ENCODE results near the gene DENND1A.
A peak's percentile ranks its signal among the peaks of the same experiment; 100 is the strongest.

DENND1A gene

DNA sequence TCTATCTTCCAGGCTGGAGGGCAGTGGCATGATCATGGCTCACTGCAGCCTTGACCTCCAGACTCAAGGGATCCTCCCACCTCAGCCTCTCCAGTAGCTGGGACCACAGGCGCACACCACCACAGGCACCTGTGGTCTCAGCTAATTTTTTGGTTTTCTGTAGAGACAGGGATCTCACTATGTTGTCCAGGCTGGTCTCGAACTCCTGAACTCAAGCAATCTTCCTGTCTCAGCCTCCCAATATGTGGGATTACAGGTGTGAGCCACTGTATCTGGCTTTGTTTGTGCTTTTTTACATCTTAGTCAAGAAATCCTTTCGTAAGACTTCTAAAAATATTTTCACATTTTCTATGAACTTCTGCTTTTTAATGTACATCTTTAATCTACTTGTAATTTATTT is 116.9 kb downstream of the DENND1A start:
- no peak for DNase-seq

DNA sequence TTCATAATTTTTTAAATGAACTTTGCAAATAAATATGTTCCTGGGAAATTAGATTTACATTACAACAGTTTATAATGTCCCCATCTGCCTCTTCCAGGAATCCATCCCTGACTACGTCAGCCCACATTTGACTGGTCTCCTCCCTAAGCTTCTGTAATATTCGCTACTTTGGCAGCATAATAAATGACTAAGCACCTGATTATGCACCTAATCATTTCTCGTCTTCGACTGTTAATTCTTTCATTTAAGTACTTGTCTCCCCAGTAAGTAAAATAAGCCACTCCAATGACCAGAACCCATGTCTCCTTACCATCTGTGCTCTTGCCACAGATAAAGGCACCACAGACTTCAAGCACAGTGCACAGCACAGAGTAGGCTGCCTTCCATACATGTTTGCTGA is 122.7 kb downstream of the DENND1A start:
- DNase-seq, result peak; percentile 95 to 99

DNA sequence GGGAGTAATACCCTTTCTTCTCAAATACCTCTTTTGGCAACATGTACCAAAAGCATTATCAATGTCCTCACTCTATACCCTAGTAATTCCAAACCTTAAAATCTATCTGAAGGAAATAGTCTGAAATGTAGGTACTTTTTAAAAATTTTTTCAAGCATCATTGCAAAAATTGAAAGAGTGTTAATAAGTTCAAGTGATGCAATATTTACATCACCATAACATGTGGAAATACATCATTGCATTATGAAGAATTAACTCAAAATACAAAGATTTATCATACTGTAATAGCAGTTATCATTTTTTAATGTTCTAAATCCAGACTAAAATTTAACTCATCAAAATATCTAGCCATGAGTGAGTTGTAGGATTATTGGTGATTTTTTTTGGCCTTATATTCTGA is 123.1 kb downstream of the DENND1A start:
- DNase-seq, result no peak

DNA sequence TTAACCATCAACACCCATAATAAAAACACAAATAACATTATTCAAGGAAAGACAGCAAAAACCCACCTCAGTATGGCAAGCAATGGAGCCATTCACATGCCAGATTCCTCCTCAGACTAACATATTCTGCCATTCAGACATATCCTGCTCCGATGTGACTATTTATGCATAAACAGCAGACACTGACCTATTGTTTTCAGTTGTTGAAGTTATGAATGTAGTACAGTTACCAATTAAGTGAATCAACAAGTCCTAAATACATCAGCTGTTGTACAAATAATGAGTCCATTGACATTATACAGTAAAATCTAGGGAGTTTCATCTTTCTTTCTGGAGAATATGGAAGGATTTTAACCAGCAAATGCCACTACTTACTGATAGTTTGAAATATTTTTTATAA is 131.7 kb downstream of the DENND1A start:
- DNase-seq, result no peak

DNA sequence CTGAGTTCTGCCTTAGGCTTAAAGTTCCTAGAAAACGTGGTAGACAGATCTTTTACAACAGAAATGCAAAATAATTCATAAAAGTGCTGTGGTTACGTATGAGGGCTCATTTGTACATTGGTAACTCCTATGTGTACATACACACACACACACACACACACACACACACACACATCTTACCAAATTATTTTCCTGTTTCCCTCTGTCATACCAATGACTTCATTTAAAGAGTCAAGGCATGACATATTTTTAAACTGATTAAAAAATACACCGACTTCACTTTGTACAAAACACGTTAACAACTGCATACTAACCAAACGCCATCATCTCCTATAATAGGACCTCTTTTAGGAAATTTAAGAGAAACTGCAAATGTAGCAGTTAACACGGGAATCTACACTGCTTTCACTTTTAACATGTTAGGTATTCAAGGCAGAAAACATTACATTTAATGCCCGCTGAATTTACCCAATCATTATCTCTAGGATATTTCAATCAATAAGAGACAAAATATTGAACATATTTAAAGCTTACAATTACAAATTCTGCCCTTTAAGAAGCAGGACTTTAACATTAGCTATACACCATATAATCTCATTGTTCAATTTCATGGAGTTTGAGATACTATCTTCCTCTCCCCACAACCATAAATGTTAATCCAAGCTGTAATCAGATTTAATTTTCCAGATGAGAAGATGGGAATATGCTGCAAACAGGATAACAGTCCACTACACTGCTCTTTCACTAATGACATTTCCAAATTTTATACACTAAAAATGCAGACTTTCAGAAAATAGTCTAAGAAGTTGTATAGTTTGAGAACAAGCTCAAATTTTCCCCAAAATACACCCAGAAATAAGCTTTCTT is 133.1 kb downstream of the DENND1A start:
- no peak for DNase-seq

DNA sequence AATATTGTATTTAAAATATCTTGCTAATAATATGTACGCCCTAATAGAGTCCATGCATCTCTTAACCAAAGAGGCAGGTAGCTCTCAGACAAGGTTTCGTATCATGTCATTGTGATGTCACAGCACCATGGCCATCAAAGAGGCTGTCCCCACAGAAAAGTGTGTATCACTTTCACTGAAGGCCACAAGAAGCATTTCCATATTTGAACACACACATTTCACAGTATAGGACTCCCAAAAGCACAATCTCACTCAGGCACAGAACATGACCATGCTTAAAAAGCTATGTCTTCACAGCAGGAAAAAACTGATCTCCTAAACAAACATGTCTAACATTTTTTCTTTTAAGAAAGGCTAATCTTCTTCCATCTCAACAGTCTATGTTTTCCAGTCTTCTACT is 133.8 kb downstream of the DENND1A start:
- DNase-seq, result no peak

DNA sequence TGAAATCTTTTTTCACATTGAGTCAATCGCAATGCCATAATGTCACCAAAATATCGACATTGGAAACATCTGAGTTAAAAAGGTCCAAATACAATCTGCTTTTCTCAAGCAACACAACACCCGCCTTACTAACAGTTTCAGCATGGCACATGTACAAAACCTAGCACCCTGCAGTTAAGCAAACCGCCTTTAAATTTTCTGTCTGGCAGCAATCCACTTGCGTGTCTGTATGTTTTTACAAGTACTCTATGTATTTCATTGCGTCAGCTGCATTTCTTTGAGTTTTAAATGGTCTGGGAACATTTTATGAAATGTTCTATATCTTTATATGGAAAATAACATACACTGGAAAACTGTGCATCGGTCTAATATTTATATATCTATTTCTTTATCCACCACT is 134.6 kb downstream of the DENND1A start:
- no peak for DNase-seq

DNA sequence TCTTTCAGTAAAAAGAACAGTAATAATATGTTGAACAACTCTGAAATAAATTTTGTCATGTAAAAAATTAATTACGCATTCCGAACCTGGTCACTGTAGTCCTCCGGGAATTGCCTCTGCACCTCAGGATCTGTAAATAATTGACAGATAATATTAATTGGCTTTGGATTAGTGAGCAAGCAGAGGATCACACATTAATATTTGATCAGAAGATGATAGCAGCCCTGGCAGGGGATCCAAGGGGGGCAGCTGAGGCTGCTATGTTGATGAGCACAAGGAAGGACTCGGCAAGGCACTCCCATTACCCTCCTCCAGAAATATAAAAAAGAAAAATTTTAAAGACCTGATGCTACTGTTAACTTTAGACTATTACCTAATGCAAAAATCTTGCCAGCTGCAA is 137.4 kb downstream of the DENND1A start:
- no peak for DNase-seq

DNA sequence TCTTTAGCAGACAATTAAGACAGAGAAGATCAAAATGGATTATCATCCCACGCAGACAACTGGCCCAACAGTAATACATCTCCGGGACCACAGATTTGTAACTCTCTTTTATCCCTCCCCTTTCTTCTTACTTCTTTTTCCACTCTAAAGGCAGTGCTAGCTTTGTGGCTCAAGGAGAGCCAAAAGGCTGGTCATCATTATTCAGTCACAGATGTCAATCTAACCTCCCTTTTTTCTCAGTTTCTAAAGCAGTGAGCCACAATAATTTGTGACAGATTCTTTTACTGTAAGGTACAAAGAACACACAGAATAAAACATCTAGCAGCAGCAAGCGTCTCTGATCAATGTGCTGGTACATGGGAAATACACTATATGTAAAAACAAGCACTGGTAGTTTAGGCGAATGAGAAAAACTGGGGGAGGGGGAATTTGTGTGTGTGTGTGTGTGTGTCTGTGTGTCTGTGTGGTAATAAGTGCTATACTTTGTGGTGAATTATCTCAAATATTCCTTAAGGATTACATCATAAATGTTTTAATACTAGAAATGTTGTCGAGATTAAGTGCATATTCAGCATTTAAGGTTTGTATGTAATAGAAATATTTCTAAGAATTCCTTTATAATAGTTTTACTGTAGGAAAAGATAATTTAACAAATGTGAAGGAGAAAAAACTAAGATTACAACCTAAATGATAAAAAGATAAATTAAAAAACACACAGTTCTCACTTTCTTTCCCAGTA is 140.2 kb downstream of the DENND1A start:
- no peak for DNase-seq

DNA sequence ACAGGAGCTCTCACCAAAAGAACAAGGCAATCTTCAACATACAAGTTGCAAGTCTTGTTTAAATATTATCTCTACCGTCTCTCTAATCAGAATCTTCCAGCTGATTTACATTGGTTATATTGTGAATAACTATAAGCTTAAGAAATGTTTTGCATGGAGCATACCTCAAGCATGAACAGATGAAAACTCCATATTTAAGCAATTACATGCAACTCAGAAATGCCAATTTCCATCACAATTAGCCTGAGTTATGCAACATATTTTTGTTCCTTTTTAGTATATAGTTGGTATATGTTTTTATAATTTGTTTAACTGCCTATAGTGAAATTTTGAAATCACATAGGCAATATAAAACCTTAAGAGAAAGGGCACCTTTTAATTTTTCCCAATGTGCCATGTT is 142.5 kb downstream of the DENND1A start:
- no peak for DNase-seq

DNA sequence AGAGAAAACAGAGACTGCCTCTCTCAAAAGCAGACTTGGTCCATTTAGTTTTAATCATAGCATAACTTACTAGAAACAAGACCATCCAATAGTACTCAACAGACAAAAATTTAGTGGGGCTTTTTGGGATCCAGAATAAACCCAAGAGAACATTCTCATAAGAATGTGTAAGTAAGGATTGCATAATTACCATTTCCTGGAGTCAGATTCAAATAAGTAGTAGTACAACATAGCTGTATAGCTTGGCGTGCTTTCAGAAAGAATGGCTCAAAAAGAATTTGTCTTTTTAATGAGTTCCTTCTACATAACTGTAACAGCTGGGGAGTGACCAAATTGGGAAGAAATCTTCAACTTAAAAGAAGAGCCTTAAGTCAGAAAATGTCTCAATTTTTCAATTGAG is 145.4 kb downstream of the DENND1A start:
- DNase-seq, result no peak

DNA sequence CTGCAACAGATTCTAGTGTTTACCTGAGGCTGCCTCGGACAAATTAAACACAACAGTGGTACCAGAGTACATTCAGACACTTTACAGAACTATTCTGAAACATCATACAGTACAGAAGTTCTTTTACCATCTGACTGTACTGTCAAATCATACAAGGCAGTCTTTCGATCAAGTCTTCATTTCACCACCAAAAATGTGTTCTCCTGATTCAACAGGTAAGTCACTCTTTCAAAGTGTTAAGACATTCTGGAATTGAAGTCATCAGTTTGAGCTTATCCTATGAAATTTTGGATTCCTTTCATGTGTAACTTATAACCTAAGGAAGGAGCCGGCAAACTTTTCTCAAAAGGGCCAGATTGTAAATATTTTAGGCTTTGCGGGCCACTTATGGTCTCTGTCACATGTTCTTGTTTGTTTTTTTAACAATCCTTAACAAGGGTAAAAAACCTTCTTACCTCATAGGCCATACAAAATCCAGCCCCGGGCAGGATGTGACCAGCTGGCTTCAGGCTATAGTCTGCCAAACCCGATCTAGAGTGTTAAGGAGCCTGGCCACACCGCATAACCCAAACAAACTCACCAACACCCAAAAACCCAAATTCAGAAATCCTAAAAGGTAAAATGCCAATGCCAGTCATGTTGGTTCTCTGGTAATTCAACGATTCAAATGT is 151.6 kb downstream of the DENND1A start:
- peak in 1 of 2 experiments; percentile 19 for DNase-seq

DNA sequence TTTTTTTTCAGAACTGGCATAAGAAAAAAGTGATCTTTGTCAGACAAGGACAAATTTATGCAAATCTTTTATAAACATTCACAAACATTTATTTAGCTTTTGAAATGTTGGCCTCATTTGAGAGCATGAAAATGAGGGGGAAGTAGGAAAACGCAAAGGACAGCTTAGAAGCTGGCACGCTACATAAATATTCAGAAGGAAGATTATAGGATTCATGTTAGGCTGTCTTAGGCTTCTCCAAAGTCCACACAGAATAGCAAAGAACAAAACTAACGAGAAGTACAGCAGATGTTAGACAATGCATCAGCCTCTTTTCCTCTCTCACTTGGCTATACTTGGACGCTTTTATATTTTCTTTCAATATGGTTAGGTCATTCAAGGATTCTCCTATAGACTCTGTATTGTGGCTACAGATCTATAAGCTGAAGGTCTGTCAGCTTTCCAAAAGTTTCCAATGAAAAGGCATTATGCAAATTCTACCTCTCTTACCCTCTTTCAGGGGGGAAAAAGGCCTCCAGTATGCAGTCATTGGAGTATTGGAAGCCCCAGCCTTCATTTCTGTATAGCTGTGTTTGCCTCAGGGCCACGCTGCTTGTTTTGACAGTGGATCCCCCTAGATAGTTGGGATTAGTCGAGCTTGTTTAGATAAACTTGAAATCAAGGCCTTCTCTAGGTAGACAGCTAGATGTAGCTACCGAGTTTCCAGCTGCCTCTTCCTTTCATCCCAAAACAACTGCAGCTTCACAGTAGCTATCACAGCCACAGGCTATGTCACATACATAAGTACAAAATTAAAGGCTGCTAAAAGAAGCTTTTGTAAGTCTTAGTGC is 153.0 kb downstream of the DENND1A start:
- peak; percentile 61 to 82 for DNase-seq

DNA sequence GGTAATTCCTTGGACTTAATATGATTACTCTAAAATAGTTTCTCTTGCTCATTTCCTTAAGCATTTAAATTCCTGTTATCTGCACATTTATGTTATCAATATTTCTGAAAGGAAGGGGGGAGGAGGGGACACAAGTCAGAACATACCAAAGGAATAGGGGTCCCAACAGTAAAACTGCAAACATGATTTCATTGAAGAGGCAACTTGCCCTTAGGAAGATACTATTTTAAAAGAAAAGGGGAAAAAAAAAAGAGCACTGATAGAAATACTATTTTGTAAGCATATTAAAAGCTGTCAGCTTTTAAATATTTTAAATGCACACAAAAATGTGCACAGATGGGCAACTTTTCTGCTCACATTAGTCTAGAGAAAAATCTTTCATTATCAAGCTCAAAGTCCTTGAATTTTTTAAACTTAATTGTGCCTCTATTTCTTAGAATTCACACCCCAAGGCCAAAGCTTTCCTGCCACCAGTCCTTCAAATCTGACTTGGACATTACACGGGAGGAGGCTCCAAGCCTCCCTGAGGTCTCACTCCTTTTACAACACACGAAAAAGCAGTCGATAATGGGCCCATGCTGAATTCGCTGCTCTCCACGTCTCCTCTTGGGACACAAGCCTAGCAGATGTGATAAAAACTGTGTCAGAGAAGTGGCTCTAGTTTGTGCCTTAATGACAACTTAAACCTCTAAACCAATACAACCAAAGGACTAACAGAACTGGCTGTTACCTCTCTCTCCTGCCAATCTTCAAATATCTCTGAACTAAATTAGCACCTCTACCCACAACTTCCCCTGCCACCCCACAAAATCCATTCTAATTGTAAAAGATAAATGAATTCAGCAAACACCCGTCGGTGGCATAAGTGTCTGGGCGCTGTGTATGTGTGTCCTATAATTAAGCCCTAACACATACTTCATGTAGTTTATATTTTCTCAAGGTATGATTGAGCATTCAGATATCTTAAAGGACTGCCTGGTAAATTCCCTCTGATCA is 154.3 kb downstream of the DENND1A start:
- peak; percentile 42 to 73 for DNase-seq

DNA sequence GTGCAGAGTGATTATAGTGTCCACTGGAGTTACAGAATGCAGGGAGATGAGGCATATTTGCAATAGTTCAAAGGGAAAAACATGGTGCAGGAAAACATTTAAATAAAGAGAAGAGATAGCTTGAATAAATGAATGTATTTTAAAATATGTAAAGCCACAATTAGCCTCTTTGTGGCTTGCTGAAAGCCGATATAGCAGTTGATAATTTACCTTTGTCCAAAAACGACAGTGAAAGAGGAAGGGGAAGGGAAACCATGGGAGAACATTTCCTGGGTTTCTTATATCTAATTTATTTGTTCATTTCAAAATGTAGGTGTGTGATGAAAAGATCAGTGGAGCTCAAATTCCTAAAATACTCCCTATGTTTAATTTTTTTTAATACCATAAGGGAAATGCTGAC is 156.1 kb downstream of the DENND1A start:
- no peak for DNase-seq

DNA sequence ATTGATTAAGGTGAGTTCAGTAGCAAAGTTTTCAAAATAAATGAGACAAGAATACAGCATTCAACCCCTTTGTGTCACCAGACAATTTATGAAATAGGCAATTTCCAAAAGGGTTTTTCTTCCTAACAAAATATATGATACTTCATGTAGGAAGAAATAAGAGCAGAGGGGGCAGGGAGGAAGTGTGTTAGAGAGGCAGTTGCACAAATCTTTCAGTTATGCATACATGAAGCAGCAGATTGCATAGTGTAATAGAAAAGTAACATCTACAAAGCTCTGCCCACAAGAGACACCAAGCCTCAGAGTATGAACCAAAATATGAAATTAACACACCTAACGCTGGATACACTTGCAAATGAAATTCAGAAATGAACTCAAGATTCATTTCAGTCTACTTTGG is 157.0 kb downstream of the DENND1A start:
- DNase-seq, result no peak

DNA sequence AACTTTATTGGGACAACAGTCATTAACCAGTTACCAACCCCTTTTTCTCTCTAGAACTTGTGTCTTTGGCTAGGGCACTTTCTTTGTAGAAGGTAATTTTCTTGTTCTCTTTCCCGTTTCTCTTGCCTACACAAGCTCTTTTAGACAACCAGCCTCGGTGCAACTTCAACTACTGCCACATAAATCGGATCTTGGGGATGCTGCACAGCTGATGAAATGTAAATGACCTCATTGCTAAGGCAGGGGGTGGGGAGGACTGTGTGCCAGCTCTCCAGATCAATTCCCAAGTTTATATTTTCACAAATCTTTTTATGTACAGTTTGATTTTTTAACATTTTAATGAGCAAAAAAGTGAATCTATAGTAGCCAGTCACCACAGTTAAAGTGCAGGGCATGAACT is 157.6 kb downstream of the DENND1A start:
- no peak for DNase-seq

DNA sequence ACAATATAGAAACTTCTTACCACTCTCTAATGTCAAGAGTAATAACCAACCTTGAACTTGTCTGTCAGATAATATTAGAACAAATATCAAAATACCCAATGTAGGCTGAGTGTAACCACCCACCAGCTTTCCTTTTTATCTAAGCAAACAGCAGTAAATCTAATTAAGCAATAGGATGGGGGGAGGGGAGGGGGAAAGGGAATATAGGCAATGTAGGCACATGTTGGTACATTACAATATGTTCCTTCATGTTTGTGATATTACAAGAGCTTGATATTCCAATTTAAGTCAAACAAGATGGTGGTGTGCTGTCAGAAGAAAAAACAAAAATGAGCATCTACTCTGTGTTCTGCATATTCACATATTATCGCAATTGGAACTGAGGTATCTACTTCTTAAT is 158.2 kb downstream of the DENND1A start:
- DNase-seq, result no peak

DNA sequence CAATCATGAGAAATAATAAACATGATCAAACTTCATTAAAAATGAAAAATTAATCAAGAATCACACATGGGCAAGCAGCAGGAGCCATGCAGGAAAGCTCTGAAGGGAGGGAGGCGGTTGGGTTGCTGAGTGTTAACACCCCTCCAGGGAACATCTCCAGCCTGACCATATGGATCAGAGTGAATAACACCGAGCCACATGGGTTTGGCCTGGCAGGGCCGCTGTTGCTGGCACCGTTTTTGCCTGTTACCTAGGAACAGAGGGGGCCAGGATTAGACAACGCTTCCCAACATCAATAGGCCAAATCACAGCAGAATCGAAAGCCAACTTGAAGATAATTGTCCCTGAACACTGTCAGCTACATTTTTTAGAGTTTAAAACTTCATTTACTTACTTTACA is 160.2 kb downstream of the DENND1A start:
- DNase-seq, result peak; percentile 95 to 97

DNA sequence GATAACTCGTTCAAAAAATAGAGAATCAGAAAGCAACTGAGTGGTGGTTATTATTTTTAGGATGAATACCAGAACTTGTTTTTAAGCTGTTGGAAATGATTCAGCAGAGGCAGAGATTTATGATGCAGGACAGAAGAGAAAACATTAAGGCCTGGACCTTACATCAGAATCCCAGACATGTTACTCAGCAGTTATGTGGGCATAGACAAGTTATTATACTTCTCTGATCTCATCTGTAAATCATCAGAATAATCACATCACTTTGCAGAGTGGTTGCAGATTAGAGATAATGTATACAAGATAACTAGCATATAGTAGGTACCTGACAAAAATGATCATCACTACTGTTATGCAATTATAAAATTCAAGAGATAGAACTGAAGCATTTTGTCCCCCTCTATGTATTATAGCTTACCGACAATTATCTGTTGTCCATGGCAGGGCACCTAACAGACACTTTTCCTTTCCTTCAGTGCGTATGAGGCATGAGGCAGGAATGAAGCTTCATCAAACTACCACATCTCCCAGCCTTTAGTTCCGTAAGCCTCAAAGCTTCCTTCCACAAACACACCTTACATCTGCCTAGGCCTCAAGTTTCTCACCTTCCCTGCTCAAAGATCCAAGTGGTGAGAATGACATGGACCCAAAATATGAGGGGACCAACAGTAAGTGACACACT is 165.9 kb downstream of the DENND1A start:
- no peak for DNase-seq

All from NCI-H524 (cell line).